Astrocyte (in vitro differentiated cells and primary cell): Measurements from ENCODE around the gene STAP2.

ENCODE experiments used
- EZH2 ChIP-seq: IDR thresholded peaks from 2 replicates; pipeline ENCODE4 v1.6.1; 2012; ENCODE audit warnings: mild to moderate bottlenecking, low read length, inconsistent platforms; ENCODE audit not compliant: insufficient read depth
- TF ChIP-seq, protein P1 (sequence below): IDR thresholded peaks from 2 replicates; pipeline ENCODE4 v1.5.1; 2011; ENCODE audit warnings: low read depth, mild to moderate bottlenecking, inconsistent platforms, low read length, moderate library complexity; ENCODE audit not compliant: insufficient read depth

DNA sequence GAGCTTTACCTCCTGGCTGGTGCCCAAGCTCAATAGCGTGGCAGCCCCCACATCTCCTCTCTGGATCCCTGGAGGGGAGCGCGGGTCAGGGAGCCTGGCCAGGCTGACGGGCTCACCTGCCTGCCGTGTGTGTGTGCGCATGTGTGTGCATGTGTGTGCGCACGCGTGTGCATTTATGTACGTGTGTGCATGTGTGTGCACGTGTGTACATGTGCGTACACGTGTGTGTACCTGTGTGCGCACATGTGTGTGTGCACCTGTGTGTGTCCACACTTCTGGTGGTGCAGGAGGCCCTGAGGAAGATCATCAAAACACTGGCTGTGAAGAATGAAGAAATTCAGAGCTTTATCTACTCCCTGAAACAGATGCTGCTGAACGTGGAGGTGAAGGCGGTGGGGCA, 33.0 kb downstream of the STAP2 start:
- TF ChIP-seq, protein P1, sequence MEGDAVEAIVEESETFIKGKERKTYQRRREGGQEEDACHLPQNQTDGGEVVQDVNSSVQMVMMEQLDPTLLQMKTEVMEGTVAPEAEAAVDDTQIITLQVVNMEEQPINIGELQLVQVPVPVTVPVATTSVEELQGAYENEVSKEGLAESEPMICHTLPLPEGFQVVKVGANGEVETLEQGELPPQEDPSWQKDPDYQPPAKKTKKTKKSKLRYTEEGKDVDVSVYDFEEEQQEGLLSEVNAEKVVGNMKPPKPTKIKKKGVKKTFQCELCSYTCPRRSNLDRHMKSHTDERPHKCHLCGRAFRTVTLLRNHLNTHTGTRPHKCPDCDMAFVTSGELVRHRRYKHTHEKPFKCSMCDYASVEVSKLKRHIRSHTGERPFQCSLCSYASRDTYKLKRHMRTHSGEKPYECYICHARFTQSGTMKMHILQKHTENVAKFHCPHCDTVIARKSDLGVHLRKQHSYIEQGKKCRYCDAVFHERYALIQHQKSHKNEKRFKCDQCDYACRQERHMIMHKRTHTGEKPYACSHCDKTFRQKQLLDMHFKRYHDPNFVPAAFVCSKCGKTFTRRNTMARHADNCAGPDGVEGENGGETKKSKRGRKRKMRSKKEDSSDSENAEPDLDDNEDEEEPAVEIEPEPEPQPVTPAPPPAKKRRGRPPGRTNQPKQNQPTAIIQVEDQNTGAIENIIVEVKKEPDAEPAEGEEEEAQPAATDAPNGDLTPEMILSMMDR, result no peak
- TF ChIP-seq EZH2, result no peak
